ENCODE results near the gene ERICH2.

DNA sequence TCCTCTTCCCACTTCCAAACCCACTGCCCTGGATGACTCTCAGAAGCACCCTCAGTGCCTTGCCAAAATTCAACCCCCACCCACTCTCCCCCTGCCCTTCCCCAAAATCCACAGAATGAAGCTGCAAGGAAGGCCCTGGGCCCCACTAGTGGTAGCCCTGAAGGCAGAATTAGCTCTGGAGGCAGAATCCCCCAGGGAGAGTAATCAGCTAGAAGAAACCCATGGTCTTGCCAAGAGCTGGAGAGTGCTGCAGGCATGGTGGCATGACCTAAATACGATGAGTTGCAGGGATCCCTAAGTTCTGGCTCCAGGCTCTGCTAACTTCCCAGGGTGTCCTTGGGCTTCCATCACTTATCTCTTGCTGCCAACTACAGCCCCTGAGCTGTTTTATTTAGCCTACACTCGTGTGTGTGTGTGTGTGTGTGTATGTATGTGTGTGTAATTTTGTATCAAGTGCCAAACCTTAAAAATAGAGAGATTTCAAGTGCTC, 54.4 kb downstream of the ERICH2 start:
- TF ChIP-seq CTCF (IDR thresholded peaks at IDR 0.05), result no peak
- no peak for TF ChIP-seq POLR2A (IDR thresholded peaks at IDR 0.05; ENCODE audit: low read depth)

Data from esophagus muscularis mucosa (tissue), 3 donors.